Uterus (tissue), 4 donors: ENCODE results near the gene LSM14A. TPM values are rescaled to one million over a fixed set of nuclear protein-coding genes. Genes with fewer than 3 reads are reported as not detected.

Source experiments
- DNase-seq, 2 donors: peaks; one replicate each; pipeline ENCODE4 v3.0.0-alpha.2; 2019 to 2020
- H3K27ac ChIP-seq, 2 donors: fragments of 200-600 bp; sonication (generic); 1 replicate in 1 of 2; 2 replicates in 1 of 2; pipeline ENCODE4 v1.5.1; 2016 to 2018
- H3K27me3 ChIP-seq, 2 donors: fragments of 200-600 bp; sonication (generic); one replicate each; pipeline ENCODE4 v1.5.1; 2018 to 2019; ENCODE audit warnings: control low read depth in 1 of 2
- H3K36me3 ChIP-seq, 2 donors: fragments of 200-600 bp; sonication (generic); one replicate each; pipeline ENCODE4 v1.5.1; 2019; ENCODE audit warnings: control low read depth in 1 of 2
- H3K4me1 ChIP-seq, 2 donors: fragments of 200-600 bp; sonication (generic); one replicate each; pipeline ENCODE4 v1.5.1; 2018 to 2019; ENCODE audit warnings: control low read depth in 1 of 2
- H3K4me3 ChIP-seq, 2 donors: fragments of 200-600 bp; sonication (generic); 1 replicate in 1 of 2; 2 replicates in 1 of 2; pipeline ENCODE4 v1.5.1; 2018 to 2019; ENCODE audit warnings: mild to moderate bottlenecking in 1 of 2
- H3K9me3 ChIP-seq, 2 donors: fragments of 200-600 bp; sonication (generic); one replicate each; pipeline ENCODE4 v1.5.1; 2019; ENCODE audit warnings: control low read depth in 1 of 2
- POLR2A ChIP-seq, 2 donors: fragments of 450-650 bp; IDR thresholded peaks; one replicate each; pipeline ENCODE4 v1.6.1; 2016; ENCODE audit warnings: antibody characterized with exemption in 2 of 2, mild to moderate bottlenecking in 1 of 2, moderate library complexity in 1 of 2
- intact Hi-C: fragments of 100-400 bp; cut with DNase I; formaldehyde crosslinking; loops from one replicate; pipeline ENCODE4 v1.15.1; 2023; ENCODE audit warnings: low total_unique reads
- total RNA-seq, 4 donors: library from RNA; depleted of rRNA in 3 of 4; stranded (reverse); fragments of >200 nt in 3 of 4; gene quantifications; one replicate each; pipeline versions ENCODE4 v1.1.0 to v1.2.4, GENCODE V29; 2014 to 2023
- TF ChIP-seq, protein P1 (sequence below), 4 experiments: fragments of 200-600 bp in 2 of 4; fragments of 450-650 bp in 2 of 4; sonication (generic) in 2 of 4; IDR thresholded peaks; one replicate each; pipeline ENCODE4 v1.5.1; 2016 to 2019; ENCODE audit warnings: antibody characterized with exemption in 4 of 4, mild to moderate bottlenecking in 2 of 4, moderate library complexity in 1 of 4
- donor health status: DM: yes; HTN: yes; CAD: no.

Gene LSM14A
- total RNA-seq, 4 donors from 2014 or later: 57.1 to 161 (median 119) TPM

DNA sequence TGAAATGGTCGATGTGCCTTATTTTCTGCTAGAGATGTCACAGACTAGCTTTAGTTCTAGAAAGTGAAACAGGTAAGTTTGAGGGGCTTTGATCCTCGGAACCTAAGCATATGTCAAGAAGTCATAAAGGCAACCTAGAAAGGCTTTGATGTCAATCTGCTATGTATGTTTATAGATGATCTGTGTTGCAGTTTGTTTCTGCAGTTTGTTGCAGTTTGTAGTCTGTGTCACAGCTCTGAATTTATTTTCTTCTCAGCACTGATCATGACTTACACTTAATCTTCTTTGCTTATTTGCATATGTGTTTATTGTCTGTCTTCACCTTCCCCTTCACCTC is 5.9 kb downstream of the LSM14A start:
- Histone ChIP-seq H3K27ac (no peak overlapping the region), H3K36me3 (no peaks in the 10 kb centered on the region), H3K4me3 (no peak overlapping the region), H3K4me1 (peaks cover 15 to 31% of the 10 kb centered on the region in 2 donors), H3K27me3 (no peaks in the 10 kb centered on the region), H3K9me3 (no peaks in the 10 kb centered on the region)
- no peak for DNase-seq
- intact Hi-C loops: no loop called here
- TF ChIP-seq, protein P1, sequence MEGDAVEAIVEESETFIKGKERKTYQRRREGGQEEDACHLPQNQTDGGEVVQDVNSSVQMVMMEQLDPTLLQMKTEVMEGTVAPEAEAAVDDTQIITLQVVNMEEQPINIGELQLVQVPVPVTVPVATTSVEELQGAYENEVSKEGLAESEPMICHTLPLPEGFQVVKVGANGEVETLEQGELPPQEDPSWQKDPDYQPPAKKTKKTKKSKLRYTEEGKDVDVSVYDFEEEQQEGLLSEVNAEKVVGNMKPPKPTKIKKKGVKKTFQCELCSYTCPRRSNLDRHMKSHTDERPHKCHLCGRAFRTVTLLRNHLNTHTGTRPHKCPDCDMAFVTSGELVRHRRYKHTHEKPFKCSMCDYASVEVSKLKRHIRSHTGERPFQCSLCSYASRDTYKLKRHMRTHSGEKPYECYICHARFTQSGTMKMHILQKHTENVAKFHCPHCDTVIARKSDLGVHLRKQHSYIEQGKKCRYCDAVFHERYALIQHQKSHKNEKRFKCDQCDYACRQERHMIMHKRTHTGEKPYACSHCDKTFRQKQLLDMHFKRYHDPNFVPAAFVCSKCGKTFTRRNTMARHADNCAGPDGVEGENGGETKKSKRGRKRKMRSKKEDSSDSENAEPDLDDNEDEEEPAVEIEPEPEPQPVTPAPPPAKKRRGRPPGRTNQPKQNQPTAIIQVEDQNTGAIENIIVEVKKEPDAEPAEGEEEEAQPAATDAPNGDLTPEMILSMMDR (IDR thresholded peaks at IDR 0.05): no peak
- TF ChIP-seq POLR2A (IDR thresholded peaks at IDR 0.05): no peak

DNA sequence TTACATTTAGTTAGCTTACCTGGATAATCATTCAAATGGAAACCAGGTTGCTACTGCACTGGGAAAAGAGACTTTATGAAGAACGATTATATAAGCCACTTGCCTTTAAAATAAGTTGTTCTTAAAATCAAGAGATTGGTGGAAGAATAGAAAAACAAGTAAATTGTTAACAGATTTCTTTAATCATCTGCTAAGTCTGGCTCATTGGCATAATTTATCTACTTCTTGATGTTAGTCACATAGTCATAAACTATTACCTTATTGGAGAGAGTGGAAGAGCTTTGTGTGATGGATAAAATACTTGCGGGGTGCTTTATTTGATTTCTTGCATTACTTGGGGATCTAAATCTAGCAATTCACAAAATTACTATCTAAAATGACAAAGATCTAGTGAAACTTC is 6.8 kb downstream of the LSM14A start:
- no peak for TF ChIP-seq POLR2A (IDR thresholded peaks at IDR 0.05)
- TF ChIP-seq, protein P1 (IDR thresholded peaks at IDR 0.05): no peak
- Histone ChIP-seq H3K27ac (no peak overlapping the region), H3K27me3 (no peaks in the 10 kb centered on the region), H3K9me3 (no peaks in the 10 kb centered on the region), H3K36me3 (no peaks in the 10 kb centered on the region), H3K4me1 (peaks cover 15 to 35% of the 10 kb centered on the region in 2 donors), H3K4me3 (no peak overlapping the region)
- no peak for DNase-seq
- intact Hi-C loops: no loop called here

DNA sequence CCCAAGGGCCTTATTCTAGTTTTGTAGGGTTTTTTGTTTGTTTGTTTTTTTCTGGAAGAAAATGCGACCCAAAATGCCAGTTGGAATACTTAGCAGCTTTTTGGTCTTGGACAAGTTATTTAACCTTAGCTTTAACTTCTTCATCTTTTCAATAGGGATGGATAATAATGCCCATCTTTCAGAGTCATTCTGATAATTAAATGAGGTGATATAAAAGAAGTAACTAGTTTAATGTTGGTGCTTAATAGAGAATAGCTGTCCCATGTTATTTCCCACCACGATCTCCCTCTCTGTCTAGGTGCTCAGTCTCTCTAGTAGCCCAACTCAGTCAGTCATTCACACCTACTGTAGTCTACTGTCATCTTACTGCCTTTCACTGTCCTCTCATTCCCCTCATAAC is 8.0 kb downstream of the LSM14A start:
- H3K36me3 ChIP-seq: no peaks in the 10 kb centered on the region
- no peak overlapping the region for H3K4me3 ChIP-seq
- intact Hi-C loops: no loop called here
- no peaks in the 10 kb centered on the region for H3K9me3 ChIP-seq
- no peak for TF ChIP-seq POLR2A (IDR thresholded peaks at IDR 0.05)
- TF ChIP-seq, protein P1 (IDR thresholded peaks at IDR 0.05): no peak
- no peak overlapping the region for H3K27ac ChIP-seq
- no peaks in the 10 kb centered on the region for H3K27me3 ChIP-seq
- peaks cover 10 to 45% of the 10 kb centered on the region in 2 donors for H3K4me1 ChIP-seq
- DNase-seq: no peak

DNA sequence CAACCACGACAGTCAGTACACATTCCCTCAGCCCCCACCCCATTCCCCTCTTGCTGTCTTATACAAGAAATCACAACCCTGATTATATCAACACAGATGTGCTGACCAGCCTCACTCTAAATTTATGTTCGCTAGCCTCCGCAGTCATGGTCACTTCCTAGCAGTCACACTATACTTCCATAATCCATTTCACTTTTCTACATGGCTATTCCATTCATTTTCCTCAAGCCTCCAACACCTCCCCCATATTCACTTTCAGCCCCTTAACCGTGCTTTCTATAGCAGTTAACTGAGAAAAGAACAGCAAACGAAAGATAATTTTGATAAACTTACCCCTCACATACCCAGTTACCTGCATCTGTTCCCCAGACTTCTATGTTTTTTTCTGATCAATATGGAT is 8.4 kb downstream of the LSM14A start:
- DNase-seq: no peak
- H3K4me1 ChIP-seq: peaks cover 9 to 45% of the 10 kb centered on the region in 2 donors

DNA sequence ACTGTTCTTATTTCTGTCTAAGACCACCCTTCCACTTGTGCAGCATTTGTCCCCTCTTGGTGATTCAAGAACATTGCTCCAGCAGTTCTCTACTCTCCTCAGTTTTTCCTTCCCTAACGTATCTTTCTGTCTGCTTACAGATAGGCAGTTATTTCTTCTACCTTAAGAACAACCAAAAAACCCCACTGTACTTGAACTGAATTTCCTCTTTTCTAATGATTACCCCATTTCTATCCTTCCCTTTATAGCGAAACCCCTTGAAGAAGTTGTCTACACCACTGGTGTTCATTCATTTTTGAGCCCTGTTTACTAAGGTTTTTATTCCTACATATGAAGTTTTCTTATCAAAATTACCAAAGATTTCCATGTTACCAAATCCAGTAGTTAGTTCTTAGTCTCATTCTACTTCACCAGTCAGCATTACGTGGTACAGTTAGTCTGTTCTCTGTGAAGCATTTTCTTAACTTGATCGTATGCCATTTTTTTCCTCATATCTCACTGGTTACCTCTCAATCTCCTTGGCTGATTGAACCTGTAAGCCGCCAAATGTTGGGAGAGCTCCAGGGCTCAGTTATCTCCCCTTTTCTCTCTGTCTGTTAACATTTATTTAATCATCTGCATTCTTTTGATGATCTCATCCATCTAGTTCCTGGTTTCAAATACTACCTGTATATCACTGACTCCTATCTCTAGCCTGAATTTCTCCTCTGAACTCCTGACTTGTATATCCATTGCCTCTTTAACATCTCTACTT is 9.0 kb downstream of the LSM14A start:
- H3K9me3 ChIP-seq: no peaks in the 10 kb centered on the region
- intact Hi-C loops: no loop called here
- TF ChIP-seq POLR2A (IDR thresholded peaks at IDR 0.05): no peak
- TF ChIP-seq, protein P1 (IDR thresholded peaks at IDR 0.05): no peak
- H3K36me3 ChIP-seq: no peaks in the 10 kb centered on the region
- H3K4me1 ChIP-seq: peaks cover 3 to 45% of the 10 kb centered on the region in 2 donors
- H3K4me3 ChIP-seq: no peak overlapping the region
- no peaks in the 10 kb centered on the region for H3K27me3 ChIP-seq
- no peak for DNase-seq
- H3K27ac ChIP-seq: no peak overlapping the region

More for the DNA sequence above, 8.4 kb downstream of the LSM14A start:
- Histone ChIP-seq H3K9me3 (no peaks in the 10 kb centered on the region), H3K27ac (no peak overlapping the region), H3K4me3 (no peak overlapping the region), H3K27me3 (no peaks in the 10 kb centered on the region), H3K36me3 (no peaks in the 10 kb centered on the region)
- intact Hi-C loops: no loop called here
- TF ChIP-seq, protein P1 (IDR thresholded peaks at IDR 0.05): no peak
- TF ChIP-seq POLR2A (IDR thresholded peaks at IDR 0.05): no peak
